CD4-positive, alpha-beta T cell treated with Interleukin-4 for 1 hour (primary cell): Measurements from ENCODE around the gene CDK2AP2.
"Not testable (repeated sequence)": the region's sequence is repeated elsewhere in the genome, so short reads cannot be mapped to it uniquely, and the experiment has no call there.

ENCODE experiments used
- DNase-seq, 2 donors: peaks; one replicate each; pipeline ENCODE4 v3.0.0-alpha.2; 2020 to 2022

Gene CDK2AP2

GRCh38 chr11:67489203-67489884 lies 18.6 kb downstream of the CDK2AP2 start:
- no peak for DNase-seq

GRCh38 chr11:67486481-67487195 lies 21.3 kb downstream of the CDK2AP2 start:
- peak in 1 of 2 donors; percentile 45 for DNase-seq

- peak; percentile 64 to 82 for DNase-seq
These were observed 22.0 kb downstream of the CDK2AP2 start for GRCh38 chr11:67485873-67486361.

GRCh38 chr11:67484847-67485311 lies 23.1 kb downstream of the CDK2AP2 start:
- peak; percentile 65 to 67 for DNase-seq

- DNase-seq: peak in 1 of 2 donors; percentile 67
These were observed 23.9 kb downstream of the CDK2AP2 start for GRCh38 chr11:67483831-67484665.

GRCh38 chr11:67482827-67483798 lies 24.8 kb downstream of the CDK2AP2 start, which contains the start of gene AIP:
Gene AIP, plus strand, starts transcription at chr11:67483026. Its CDS starts 133 bp downstream, at chr11:67483159.
- peak; percentile 98 for DNase-seq

- no peak for DNase-seq
These were observed 25.6 kb downstream of the CDK2AP2 start for GRCh38 chr11:67482275-67482826.

GRCh38 chr11:67477344-67478050 lies 30.5 kb downstream of the CDK2AP2 start:
- not testable (repeated sequence) for DNase-seq

- not testable (repeated sequence) for DNase-seq
These were observed 31.3 kb downstream of the CDK2AP2 start for GRCh38 chr11:67476692-67477091.

GRCh38 chr11:67472882-67473281 lies 35.1 kb downstream of the CDK2AP2 start:
- no peak for DNase-seq

- no peak for DNase-seq
These were observed 37.5 kb downstream of the CDK2AP2 start for GRCh38 chr11:67470337-67471002.

GRCh38 chr11:67469508-67469811 lies 38.5 kb downstream of the CDK2AP2 start:
- DNase-seq: no peak

- peak; percentile 94 for DNase-seq
These were observed 39.0 kb downstream of the CDK2AP2 start, which contains the start of gene TMEM134 for GRCh38 chr11:67468759-67469507. Gene TMEM134, minus strand, starts transcription at chr11:67469251. Its CDS starts 59 bp downstream, at chr11:67469192.

- no peak for DNase-seq
These were observed 39.6 kb downstream of the CDK2AP2 start for GRCh38 chr11:67468456-67468758.

- no peak for DNase-seq
These were observed 39.9 kb downstream of the CDK2AP2 start for GRCh38 chr11:67468056-67468455.

- DNase-seq: no peak
These were observed 40.8 kb downstream of the CDK2AP2 start for GRCh38 chr11:67466962-67467771.

GRCh38 chr11:67466367-67466766 lies 41.6 kb downstream of the CDK2AP2 start:
- no peak for DNase-seq

- not testable (repeated sequence) for DNase-seq
These were observed 42.4 kb downstream of the CDK2AP2 start for GRCh38 chr11:67465530-67465929.

- no peak for DNase-seq
These were observed 42.8 kb downstream of the CDK2AP2 start for GRCh38 chr11:67465189-67465510.
